SK-N-MC (cell line): Measurements from ENCODE around the gene SLC39A2.

Experiments
- EZH2 ChIP-seq: fragments of 200-600 bp; sonication (generic); IDR thresholded peaks from one replicate; pipeline ENCODE4 v1.6.1; 2017; ENCODE audit warnings: antibody characterized with exemption
- FOXP2 ChIP-seq: optimal IDR thresholded peaks from 2 replicates; pipeline ENCODE3; 2011; ENCODE audit warnings: mild to moderate bottlenecking, moderate library complexity; ENCODE audit not compliant: insufficient read depth; ENCODE audit errors: extremely low read length, control extremely low read depth

DNA sequence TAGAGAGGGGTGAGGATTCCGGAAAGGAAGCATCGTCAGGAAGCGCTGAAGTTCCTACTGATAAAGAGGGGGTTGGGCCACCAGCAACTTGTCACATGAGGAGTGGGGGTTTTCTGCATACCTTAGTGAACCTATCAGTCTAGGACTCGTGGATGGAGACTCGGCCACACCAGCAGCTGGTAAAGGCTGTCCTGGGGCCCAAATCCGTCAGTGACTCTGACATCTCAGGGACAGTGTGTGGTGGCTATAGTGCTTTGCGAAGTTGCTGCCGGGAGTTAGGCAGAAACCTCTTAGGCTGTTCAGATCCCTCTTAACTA lies 27.4 kb upstream of the SLC39A2 start:
- TF ChIP-seq FOXP2 (peak; percentile 2), EZH2 (no peak)
